IMR-90 (cell line): ENCODE results near the gene E2F3. TPM values are rescaled to one million over a fixed set of nuclear protein-coding genes. Genes with fewer than 3 reads are reported as not detected.

Source experiments
- ATAC-seq: fragments of 200-7000 bp; cut with Tn5 transposase; 2 replicates; pipeline ENCODE4 v1.9.1; 2020; ENCODE audit warnings: low read depth, mild to moderate bottlenecking, moderate library complexity
- BruUV-seq: library from RNA; stranded (reverse); fragments of 400-500 nt; replicated peaks from 2 replicates; lab custom pipeline; 2021; lab: Mats Ljungman, UMichigan
- CTCF ChIA-PET: fragments of 300-600 bp; formaldehyde crosslinking; extraction: SDS; loops from one replicate; lab custom pipeline; 2021; ENCODE audit warnings: antibody characterized with exemption; lab: Yijun Ruan, JAX
- POLR2A ChIA-PET: fragments of 300-600 bp; sonication (Branson Sonifier 250); formaldehyde crosslinking; loops from one replicate; lab custom pipeline; 2022; ENCODE audit warnings: antibody characterized with exemption; ENCODE audit not compliant: unreplicated experiment; lab: Charles Lee
- DNase-seq: peaks from one replicate; pipeline ENCODE4 v3.0.0; 2013
- H2AFZ ChIP-seq: replicated peaks from 2 replicates; pipeline ENCODE3; 2013; ENCODE audit warnings: low read length, mild to moderate bottlenecking; ENCODE audit not compliant: poor library complexity
- H2AK5ac ChIP-seq: 2 replicates; pipeline ENCODE4 v1.6.1; 2013; ENCODE audit warnings: low read depth, low read length, inconsistent platforms
- H2AK9ac ChIP-seq: replicated peaks from 2 replicates; pipeline ENCODE3; 2013; ENCODE audit warnings: mild to moderate bottlenecking, low read depth, low read length, moderate library complexity; ENCODE audit not compliant: poor library complexity
- H2BK120ac ChIP-seq: 2 replicates; pipeline ENCODE4 v1.6.1; 2013; ENCODE audit warnings: low read depth, low read length, inconsistent platforms
- H2BK15ac ChIP-seq: 3 replicates; pipeline ENCODE4 v1.6.1; 2013; ENCODE audit warnings: low read depth, low read length, inconsistent platforms
- H2BK20ac ChIP-seq: 2 replicates; pipeline ENCODE4 v1.6.1; 2013; ENCODE audit warnings: low read depth, mild to moderate bottlenecking, inconsistent platforms, low read length, moderate library complexity
- H2BK5ac ChIP-seq: 2 replicates; pipeline ENCODE4 v1.6.1; 2013; ENCODE audit warnings: mild to moderate bottlenecking, low read depth, low read length, inconsistent platforms; ENCODE audit not compliant: poor library complexity, severe bottlenecking
- H3K14ac ChIP-seq: replicated peaks from 2 replicates; pipeline ENCODE4 v1.6.1; 2013; ENCODE audit warnings: low read depth, low read length, inconsistent platforms
- H3K18ac ChIP-seq: 2 replicates; pipeline ENCODE4 v1.6.1; 2013; ENCODE audit warnings: low read depth, low read length, control low read depth
- H3K23ac ChIP-seq: 2 replicates; pipeline ENCODE4 v1.6.1; 2013; ENCODE audit warnings: low read depth, low read length, inconsistent platforms
- H3K27ac ChIP-seq: 2 replicates; pipeline ENCODE4 v1.5.1; 2013; ENCODE audit warnings: mild to moderate bottlenecking, control low read depth, low read length; ENCODE audit not compliant: insufficient read depth
- H3K27me3 ChIP-seq: 2 replicates; pipeline ENCODE4 v1.6.1; 2013; ENCODE audit warnings: low read length; ENCODE audit not compliant: control insufficient read depth, insufficient read depth
- H3K36me3 ChIP-seq: 2 replicates; pipeline ENCODE4 v1.6.1; 2013; ENCODE audit warnings: low read length, mixed read lengths; ENCODE audit not compliant: control insufficient read depth, insufficient read depth
- H3K4ac ChIP-seq: 2 replicates; pipeline ENCODE4 v1.6.1; 2013; ENCODE audit warnings: low read depth, low read length, inconsistent platforms
- H3K4me1 ChIP-seq: 2 replicates; pipeline ENCODE4 v1.6.1; 2013; ENCODE audit warnings: low read length, mixed read lengths; ENCODE audit not compliant: control insufficient read depth, insufficient read depth
- H3K4me2 ChIP-seq: 2 replicates; pipeline ENCODE4 v1.6.1; 2013; ENCODE audit warnings: low read depth, mild to moderate bottlenecking, control low read depth, low read length, moderate library complexity
- H3K4me3 ChIP-seq: 2 replicates; pipeline ENCODE4 v1.5.1; 2013; ENCODE audit warnings: low read depth, mild to moderate bottlenecking, control low read depth, low read length, moderate library complexity; ENCODE audit not compliant: insufficient read depth
- H3K56ac ChIP-seq: 2 replicates; pipeline ENCODE4 v1.6.1; 2013; ENCODE audit warnings: low read length, inconsistent platforms; ENCODE audit not compliant: insufficient read depth; ENCODE audit errors: extremely low read depth
- H3K79me1 ChIP-seq, 2 experiments: 2 replicates each; pipeline ENCODE4 v1.6.1; 2013; ENCODE audit warnings: low read length in 2 of 2, inconsistent platforms in 1 of 2, low read depth in 1 of 2
- H3K9ac ChIP-seq: 2 replicates; pipeline ENCODE4 v1.6.1; 2013; ENCODE audit warnings: low read depth, low read length, control low read depth
- H3K9me1 ChIP-seq: 2 replicates; pipeline ENCODE4 v1.6.1; 2013; ENCODE audit warnings: low read length, inconsistent platforms; ENCODE audit not compliant: insufficient read depth
- H3K9me3 ChIP-seq: 2 replicates; pipeline ENCODE4 v1.6.1; 2013; ENCODE audit warnings: low read length; ENCODE audit not compliant: control insufficient read depth, insufficient read depth
- H4K20me1 ChIP-seq: 2 replicates; pipeline ENCODE4 v1.6.1; 2013; ENCODE audit warnings: low read length, inconsistent platforms; ENCODE audit not compliant: insufficient read depth
- H4K5ac ChIP-seq: 2 replicates; pipeline ENCODE4 v1.6.1; 2013; ENCODE audit warnings: mild to moderate bottlenecking, low read depth, low read length, control low read depth
- H4K8ac ChIP-seq, 2 experiments: 2 replicates each; pipeline ENCODE4 v1.6.1; 2013; ENCODE audit warnings: low read depth in 2 of 2, low read length in 2 of 2, control low read depth in 1 of 2, inconsistent platforms in 1 of 2
- H4K91ac ChIP-seq: 2 replicates; pipeline ENCODE4 v1.6.1; 2013; ENCODE audit warnings: low read depth, low read length, inconsistent platforms; ENCODE audit not compliant: insufficient read depth
- BHLHE40 ChIP-seq: fragments of 150-350 bp; IDR thresholded peaks from 2 replicates; pipeline ENCODE4 v1.6.1; 2016; ENCODE audit warnings: mild to moderate bottlenecking, low read depth, low read length
- CHD1 ChIP-seq: IDR thresholded peaks from 2 replicates; pipeline ENCODE4 v1.6.1; 2012; ENCODE audit warnings: low read depth, low read length, improper control_type of control experiment
- FOS ChIP-seq: fragments of 150-350 bp; IDR thresholded peaks from 2 replicates; pipeline ENCODE4 v1.6.1; 2016; ENCODE audit warnings: low read depth, low read length
- MAFK ChIP-seq: IDR thresholded peaks from 2 replicates; pipeline ENCODE4 v1.6.1; 2012; ENCODE audit warnings: low read depth, low read length, improper control_type of control experiment
- MXI1 ChIP-seq: IDR thresholded peaks from 2 replicates; pipeline ENCODE4 v1.6.1; 2012; ENCODE audit warnings: low read depth, mild to moderate bottlenecking, low read length, moderate library complexity, borderline replicate concordance
- NFE2L2 ChIP-seq: fragments of 150-350 bp; IDR thresholded peaks from 2 replicates; pipeline ENCODE4 v1.6.1; 2016; ENCODE audit warnings: low read depth, mild to moderate bottlenecking, low read length
- POLR2A ChIP-seq: IDR thresholded peaks from 2 replicates; pipeline ENCODE4 v1.6.1; 2012; ENCODE audit warnings: mild to moderate bottlenecking, low read depth, low read length
- RAD21 ChIP-seq: IDR thresholded peaks from 2 replicates; pipeline ENCODE4 v1.6.1; 2012; ENCODE audit warnings: low read length, improper control_type of control experiment
- RCOR1 ChIP-seq: IDR thresholded peaks from 2 replicates; pipeline ENCODE4 v1.6.1; 2012; ENCODE audit warnings: mild to moderate bottlenecking, low read length, improper control_type of control experiment; ENCODE audit not compliant: insufficient replicate concordance
- RFX5 ChIP-seq: IDR thresholded peaks from 2 replicates; pipeline ENCODE4 v1.8.0; 2012; ENCODE audit warnings: low read depth, mild to moderate bottlenecking, low read length, moderate library complexity
- SMC3 ChIP-seq: fragments of 150-350 bp; IDR thresholded peaks from 2 replicates; pipeline ENCODE4 v1.6.1; 2016; ENCODE audit warnings: low read depth, mild to moderate bottlenecking, antibody characterized with exemption, low read length, moderate library complexity
- WGBS, 2 experiments: methylation state at CpG; one replicate each; pipeline versions ENCODE4 v1.1.5 to v1.1.7; 2013; ENCODE audit warnings: missing lambda C conversion rate in 2 of 2; ENCODE audit not compliant: insufficient read length in 1 of 2; ENCODE audit errors: extremely low coverage in 2 of 2; 5-methylcytosine and 5-hydroxymethylcytosine counted together
- dilution Hi-C: fragments of 300-500 bp; cut with HindIII; formaldehyde crosslinking; loops from one replicate; pipeline ENCODE4 v1.14.3; 2018; ENCODE audit warnings: low sequenced_read_pairs; ENCODE audit not compliant: unreplicated experiment
- in situ Hi-C: fragments of 300-500 bp; cut with MboI; formaldehyde crosslinking; loops from 3 replicates; pipeline ENCODE4 v1.14.3; 2019; ENCODE audit warnings: low sequenced_read_pairs, inconsistent platforms, mixed read lengths
- intact Hi-C: fragments of 100-400 bp; cut with micrococcal nuclease; formaldehyde crosslinking; loops from 2 replicates; pipeline ENCODE4 v1.10.0; 2022
- polyA plus RNA-seq, 3 experiments: library from polyadenylated mRNA; depleted of rRNA; stranded (reverse); fragments of >200 nt; gene quantifications; 2 replicates each; pipeline ENCODE4 v1.2.3, GENCODE V29; 2012; ENCODE audit warnings: low replicate concordance in 1 of 3
- total RNA-seq: library from RNA; depleted of rRNA; stranded (reverse); fragments of >200 nt; gene quantifications from 2 replicates; pipeline ENCODE4 v1.2.3, GENCODE V29; 2012
- TF ChIP-seq, protein P1 (sequence below): fragments of 150-350 bp; IDR thresholded peaks from 2 replicates; pipeline ENCODE4 v1.6.1; 2017; ENCODE audit warnings: mild to moderate bottlenecking, antibody characterized with exemption, low read length, low read depth
- TF ChIP-seq, protein P2 (sequence below): conservative IDR thresholded peaks from 2 replicates; pipeline ENCODE4 v1.5.1; 2012; ENCODE audit warnings: mild to moderate bottlenecking, low read depth, low read length, improper control_type of control experiment
- TF ChIP-seq, protein P3 (sequence below): fragments of 150-350 bp; IDR thresholded peaks from 2 replicates; pipeline ENCODE4 v1.6.1; 2016; ENCODE audit warnings: low read depth, mild to moderate bottlenecking, low read length, moderate library complexity, borderline replicate concordance

The E2F3 gene
- total and polyA plus RNA-seq, 2 of the 4 experiments (the other 2 are of a cell fraction) = 2.3 to 8.2 TPM

DNA sequence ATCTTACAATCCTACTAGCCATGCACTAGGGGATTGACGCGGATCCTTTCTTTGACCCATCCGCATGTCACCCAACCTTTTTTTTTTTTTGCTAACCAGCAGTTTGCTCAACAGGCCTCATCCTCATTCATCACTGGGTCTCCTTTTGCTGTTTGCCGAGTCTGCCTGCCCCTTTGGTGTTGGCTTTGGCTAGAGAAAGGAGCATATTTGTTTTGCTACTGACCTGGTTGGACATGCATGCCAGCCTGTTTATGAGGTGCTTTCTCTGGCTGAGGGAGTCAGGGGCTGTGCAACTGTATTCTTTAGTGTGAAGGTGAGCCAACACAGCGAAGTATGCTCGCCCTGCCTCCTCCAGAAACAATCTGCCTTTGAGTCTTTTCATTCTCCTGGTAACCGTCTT is 40.2 kb downstream of the E2F3 start:
- H3K23ac ChIP-seq = no peak overlapping the region
- no peak overlapping the region for H2AK5ac ChIP-seq
- H3K36me3 ChIP-seq = peaks cover 7% of the 10 kb centered on the region; the same call in 1 of the 2 replicates
- no peak overlapping the region for H2AK9ac ChIP-seq
- H3K4me3 ChIP-seq = no peak overlapping the region
- no peak overlapping the region for H3K18ac ChIP-seq
- ChIA-PET CTCF (no interaction called here), POLR2A (no interaction called here)
- H4K5ac ChIP-seq = no peak overlapping the region
- no peaks in the 10 kb centered on the region for H3K27me3 ChIP-seq
- H3K79me1 ChIP-seq = peaks cover 35 to 72% of the 10 kb centered on the region in 2 experiments
- no peak overlapping the region for H4K91ac ChIP-seq
- H3K56ac ChIP-seq = no peak overlapping the region
- ATAC-seq (no peak), DNase-seq (no peak)
- no peak overlapping the region for H2BK15ac ChIP-seq
- dilution Hi-C loops = no loop called here
- H3K4ac ChIP-seq = no peak overlapping the region
- TF ChIP-seq SMC3 (no peak), MXI1 (no peak), NFE2L2 (no peak), FOS (no peak), RFX5 (no peak), RCOR1 (no peak), BHLHE40 (no peak), MAFK (no peak), POLR2A (no peak), CHD1 (no peak), RAD21 (no peak)
- TF ChIP-seq, protein P1, sequence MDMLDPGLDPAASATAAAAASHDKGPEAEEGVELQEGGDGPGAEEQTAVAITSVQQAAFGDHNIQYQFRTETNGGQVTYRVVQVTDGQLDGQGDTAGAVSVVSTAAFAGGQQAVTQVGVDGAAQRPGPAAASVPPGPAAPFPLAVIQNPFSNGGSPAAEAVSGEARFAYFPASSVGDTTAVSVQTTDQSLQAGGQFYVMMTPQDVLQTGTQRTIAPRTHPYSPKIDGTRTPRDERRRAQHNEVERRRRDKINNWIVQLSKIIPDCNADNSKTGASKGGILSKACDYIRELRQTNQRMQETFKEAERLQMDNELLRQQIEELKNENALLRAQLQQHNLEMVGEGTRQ = no peak
- TF ChIP-seq, protein P2, sequence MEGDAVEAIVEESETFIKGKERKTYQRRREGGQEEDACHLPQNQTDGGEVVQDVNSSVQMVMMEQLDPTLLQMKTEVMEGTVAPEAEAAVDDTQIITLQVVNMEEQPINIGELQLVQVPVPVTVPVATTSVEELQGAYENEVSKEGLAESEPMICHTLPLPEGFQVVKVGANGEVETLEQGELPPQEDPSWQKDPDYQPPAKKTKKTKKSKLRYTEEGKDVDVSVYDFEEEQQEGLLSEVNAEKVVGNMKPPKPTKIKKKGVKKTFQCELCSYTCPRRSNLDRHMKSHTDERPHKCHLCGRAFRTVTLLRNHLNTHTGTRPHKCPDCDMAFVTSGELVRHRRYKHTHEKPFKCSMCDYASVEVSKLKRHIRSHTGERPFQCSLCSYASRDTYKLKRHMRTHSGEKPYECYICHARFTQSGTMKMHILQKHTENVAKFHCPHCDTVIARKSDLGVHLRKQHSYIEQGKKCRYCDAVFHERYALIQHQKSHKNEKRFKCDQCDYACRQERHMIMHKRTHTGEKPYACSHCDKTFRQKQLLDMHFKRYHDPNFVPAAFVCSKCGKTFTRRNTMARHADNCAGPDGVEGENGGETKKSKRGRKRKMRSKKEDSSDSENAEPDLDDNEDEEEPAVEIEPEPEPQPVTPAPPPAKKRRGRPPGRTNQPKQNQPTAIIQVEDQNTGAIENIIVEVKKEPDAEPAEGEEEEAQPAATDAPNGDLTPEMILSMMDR = no peak
- TF ChIP-seq, protein P3, sequence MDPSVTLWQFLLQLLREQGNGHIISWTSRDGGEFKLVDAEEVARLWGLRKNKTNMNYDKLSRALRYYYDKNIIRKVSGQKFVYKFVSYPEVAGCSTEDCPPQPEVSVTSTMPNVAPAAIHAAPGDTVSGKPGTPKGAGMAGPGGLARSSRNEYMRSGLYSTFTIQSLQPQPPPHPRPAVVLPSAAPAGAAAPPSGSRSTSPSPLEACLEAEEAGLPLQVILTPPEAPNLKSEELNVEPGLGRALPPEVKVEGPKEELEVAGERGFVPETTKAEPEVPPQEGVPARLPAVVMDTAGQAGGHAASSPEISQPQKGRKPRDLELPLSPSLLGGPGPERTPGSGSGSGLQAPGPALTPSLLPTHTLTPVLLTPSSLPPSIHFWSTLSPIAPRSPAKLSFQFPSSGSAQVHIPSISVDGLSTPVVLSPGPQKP = no peak
- no peak overlapping the region for H3K9ac ChIP-seq
- H2BK20ac ChIP-seq = no peak overlapping the region
- H3K14ac ChIP-seq = no peak overlapping the region
- no peak overlapping the region for H4K8ac ChIP-seq
- H3K4me2 ChIP-seq = no peak overlapping the region
- no TSS peak for BruUV-seq
- in situ Hi-C loops = no loop called here
- H3K4me1 ChIP-seq = peaks cover 7% of the 10 kb centered on the region
- H3K27ac ChIP-seq = no peak overlapping the region
- no peaks in the 10 kb centered on the region for H3K9me3 ChIP-seq
- no peak overlapping the region for H2BK5ac ChIP-seq
- WGBS, 2 experiments = 88% methylated on average over 3 of the region's 7 CpGs; no CpG with 5 or more reads in 1 of the 2 experiments
- H4K20me1 ChIP-seq = peaks cover 60% of the 10 kb centered on the region
- no peak overlapping the region for H2BK120ac ChIP-seq
- intact Hi-C loops = no loop called here
- peaks cover 16% of the 10 kb centered on the region for H3K9me1 ChIP-seq
- H2AFZ ChIP-seq = no peak overlapping the region
